GM23338 (cell line): ENCODE data around the gene FGF5. TPM values are rescaled to one million over a fixed set of nuclear protein-coding genes. Genes with fewer than 3 reads are reported as not detected.

Source experiments
- ATAC-seq: fragments of 200-7000 bp; cut with Tn5 transposase; 3 replicates; pipeline ENCODE4 v1.9.1; 2020
- DNase-seq: peaks from one replicate; pipeline ENCODE4 v3.0.0-alpha.2; 2015; ENCODE audit warnings: low spot score
- H2AFZ ChIP-seq: fragments of 200-600 bp; sonication (generic); 2 replicates; pipeline ENCODE4 v1.8.0; 2016; ENCODE audit warnings: antibody characterized with exemption, mild to moderate bottlenecking, moderate library complexity
- H3F3A ChIP-seq: fragments of 200-600 bp; sonication (generic); replicated peaks from 2 replicates; pipeline ENCODE4 v1.8.0; 2017; ENCODE audit warnings: antibody characterized with exemption, mixed run types, low read depth
- H3K27ac ChIP-seq: fragments of 200-600 bp; sonication (generic); 2 replicates; pipeline ENCODE4 v1.6.1; 2016; ENCODE audit warnings: low read depth
- H3K27me3 ChIP-seq: fragments of 200-600 bp; sonication (generic); 2 replicates; pipeline ENCODE4 v1.8.0; 2016; ENCODE audit warnings: mild to moderate bottlenecking, mixed run types, moderate library complexity; ENCODE audit not compliant: insufficient read depth
- H3K36me3 ChIP-seq: fragments of 200-600 bp; sonication (generic); 2 replicates; pipeline ENCODE4 v1.8.0; 2016; ENCODE audit warnings: mild to moderate bottlenecking; ENCODE audit not compliant: insufficient read depth
- H3K4me1 ChIP-seq: fragments of 200-600 bp; sonication (generic); 2 replicates; pipeline ENCODE4 v1.8.0; 2016; ENCODE audit warnings: mild to moderate bottlenecking, moderate library complexity; ENCODE audit not compliant: insufficient read depth
- H3K4me2 ChIP-seq: fragments of 200-600 bp; sonication (generic); 2 replicates; pipeline ENCODE4 v1.7.1; 2017; ENCODE audit warnings: mixed run types
- H3K4me3 ChIP-seq: fragments of 200-600 bp; sonication (generic); 2 replicates; pipeline ENCODE4 v1.6.1; 2016; ENCODE audit warnings: mixed run types
- H3K79me2 ChIP-seq: fragments of 200-600 bp; sonication (generic); replicated peaks from 2 replicates; pipeline ENCODE4 v1.8.0; 2017; ENCODE audit warnings: mild to moderate bottlenecking; ENCODE audit not compliant: insufficient read depth
- H3K9me2 ChIP-seq: fragments of 200-600 bp; sonication (generic); 2 replicates; pipeline ENCODE4 v1.8.0; 2017; ENCODE audit not compliant: insufficient read depth
- H4K20me1 ChIP-seq: fragments of 200-600 bp; sonication (generic); replicated peaks from 2 replicates; pipeline ENCODE4 v1.8.0; 2017; ENCODE audit warnings: mild to moderate bottlenecking; ENCODE audit not compliant: insufficient read depth
- H3K27ac Mint-ChIP-seq: 2 replicates; pipeline ENCODE4 v1.8.0; 2020; ENCODE audit warnings: inconsistent platforms, mild to moderate bottlenecking, moderate library complexity, mixed read lengths
- H3K27me3 Mint-ChIP-seq: 3 replicates; pipeline ENCODE4 v1.8.0; 2022; ENCODE audit warnings: low read depth, mild to moderate bottlenecking, moderate library complexity, mixed read lengths, inconsistent platforms; ENCODE audit not compliant: insufficient read depth, poor library complexity
- H3K36me3 Mint-ChIP-seq: 3 replicates; pipeline ENCODE4 v1.8.0; 2021; ENCODE audit warnings: low read depth, mild to moderate bottlenecking, inconsistent platforms, moderate library complexity, mixed read lengths
- H3K4me1 Mint-ChIP-seq: 3 replicates; pipeline ENCODE4 v1.8.0; 2020; ENCODE audit warnings: mild to moderate bottlenecking, inconsistent platforms, mixed read lengths
- H3K4me3 Mint-ChIP-seq: 3 replicates; pipeline ENCODE4 v1.8.0; 2021; ENCODE audit warnings: moderate library complexity, mild to moderate bottlenecking, inconsistent platforms, mixed read lengths
- H3K9me3 Mint-ChIP-seq: 3 replicates; pipeline ENCODE4 v1.8.0; 2020; ENCODE audit warnings: moderate library complexity, mild to moderate bottlenecking, inconsistent platforms, mixed read lengths
- CREB1 ChIP-seq: fragments of 250-450 bp; sonication (Bioruptor Pico); IDR thresholded peaks from 2 replicates; pipeline ENCODE4 v1.5.0; 2020; ENCODE audit warnings: low read depth, mild to moderate bottlenecking, moderate library complexity
- CTCF ChIP-seq, 2 experiments: fragments of 200-600 bp in 1 of 2; sonication (generic) in 1 of 2; conservative IDR thresholded peaks; 2 replicates each; pipeline versions ENCODE4 v1.5.1 to v1.6.1; 2016 to 2017; ENCODE audit warnings: antibody characterized with exemption in 2 of 2, low read depth in 2 of 2, mild to moderate bottlenecking in 2 of 2, moderate library complexity in 1 of 2
- ETS1 ChIP-seq: IDR thresholded peaks from 2 replicates; pipeline ENCODE4 v1.6.1; 2016; ENCODE audit warnings: antibody characterized with exemption
- EZH2 ChIP-seq: fragments of 200-600 bp; sonication (generic); IDR thresholded peaks from one replicate; pipeline ENCODE4 v1.8.0; 2017; ENCODE audit warnings: antibody characterized with exemption, mild to moderate bottlenecking, low read depth; ENCODE audit not compliant: unreplicated experiment
- EZH2phosphoT487 ChIP-seq: fragments of 200-600 bp; sonication (generic); IDR thresholded peaks from one replicate; pipeline ENCODE4 v1.8.1; 2018; ENCODE audit warnings: antibody characterized with exemption; ENCODE audit not compliant: unreplicated experiment
- JUNB ChIP-seq: IDR thresholded peaks from one replicate; pipeline ENCODE4 v1.6.1; 2016; ENCODE audit warnings: antibody characterized with exemption; ENCODE audit not compliant: unreplicated experiment
- NANOG ChIP-seq: IDR thresholded peaks from 2 replicates; pipeline ENCODE4 v1.6.1; 2016; ENCODE audit warnings: antibody characterized with exemption, borderline replicate concordance
- POLR2AphosphoS5 ChIP-seq: IDR thresholded peaks from 2 replicates; pipeline ENCODE4 v1.6.1; 2016; ENCODE audit warnings: antibody characterized with exemption, low read depth
- STAT1 ChIP-seq: IDR thresholded peaks from one replicate; pipeline ENCODE4 v1.6.1; 2016; ENCODE audit warnings: antibody characterized with exemption; ENCODE audit not compliant: unreplicated experiment
- ZNF114 ChIP-seq: fragments of 250-450 bp; sonication (Bioruptor Pico); IDR thresholded peaks from 2 replicates; pipeline ENCODE4 v1.5.0; 2020; ENCODE audit warnings: mild to moderate bottlenecking, moderate library complexity
- ZNF331 ChIP-seq: fragments of 250-450 bp; sonication (Bioruptor Pico); IDR thresholded peaks from 2 replicates; pipeline ENCODE4 v1.5.0; 2020; ENCODE audit warnings: low read depth, mild to moderate bottlenecking, moderate library complexity
- ZNF462 ChIP-seq: fragments of 250-450 bp; sonication (Bioruptor Pico); IDR thresholded peaks from 2 replicates; pipeline ENCODE4 v1.5.0; 2020; ENCODE audit warnings: mild to moderate bottlenecking, moderate library complexity
- polyA plus RNA-seq: library from polyadenylated mRNA; unstranded; fragments of >200 nt; fragmentation: Nextera tagmentation; extraction: Ambion mirVana; gene quantifications from 2 replicates; pipeline ENCODE4 v1.2.1, GENCODE V29; 2016
- total RNA-seq: library from RNA; depleted of rRNA; stranded (reverse); fragments of >200 nt; shearing (Covaris generic); gene quantifications from 2 replicates; pipeline ENCODE4 v1.2.3, GENCODE V29; 2014
- TF ChIP-seq, protein P1 (sequence below): IDR thresholded peaks from one replicate; pipeline ENCODE4 v1.6.1; 2018; ENCODE audit warnings: antibody characterized with exemption; ENCODE audit not compliant: unreplicated experiment

Gene FGF5
- total and polyA plus RNA-seq, 2 experiments from 2014 or later = not detected

- peaks cover 5% of the 10 kb centered on the region for H3K4me1 ChIP-seq
- H3K36me3 Mint-ChIP-seq = no peaks in the 10 kb centered on the region
These were observed 65.2 kb downstream of the FGF5 start for GRCh38 chr4:80331693-80332092.

More at GRCh38 chr4:80331693-80332092, 65.2 kb downstream of the FGF5 start:
- peaks cover 12% of the 10 kb centered on the region for H3K27me3 Mint-ChIP-seq
- H3K27ac Mint-ChIP-seq = no peak overlapping the region
- H3K4me1 Mint-ChIP-seq = peaks cover 2% of the 10 kb centered on the region; the same call in 1 of the 3 replicates
- Histone ChIP-seq H3K9me2 (no peaks in the 10 kb centered on the region), H3F3A (no peaks in the 10 kb centered on the region), H4K20me1 (0 out of 2 replicates have a peak, but pooled peaks cover 2% of the 10 kb centered on the region), H3K79me2 (no peaks in the 10 kb centered on the region), H3K4me3 (no peak overlapping the region), H3K4me2 (no peak overlapping the region), H3K36me3 (no peaks in the 10 kb centered on the region), H3K27me3 (peaks cover 10% of the 10 kb centered on the region), H2AFZ (no peak overlapping the region), H3K27ac (no peak overlapping the region)
- no peak overlapping the region for H3K4me3 Mint-ChIP-seq
- no peaks in the 10 kb centered on the region for H3K9me3 Mint-ChIP-seq
- no peak for TF ChIP-seq EZH2phosphoT487
- TF ChIP-seq STAT1 = no peak
- TF ChIP-seq, protein P1, sequence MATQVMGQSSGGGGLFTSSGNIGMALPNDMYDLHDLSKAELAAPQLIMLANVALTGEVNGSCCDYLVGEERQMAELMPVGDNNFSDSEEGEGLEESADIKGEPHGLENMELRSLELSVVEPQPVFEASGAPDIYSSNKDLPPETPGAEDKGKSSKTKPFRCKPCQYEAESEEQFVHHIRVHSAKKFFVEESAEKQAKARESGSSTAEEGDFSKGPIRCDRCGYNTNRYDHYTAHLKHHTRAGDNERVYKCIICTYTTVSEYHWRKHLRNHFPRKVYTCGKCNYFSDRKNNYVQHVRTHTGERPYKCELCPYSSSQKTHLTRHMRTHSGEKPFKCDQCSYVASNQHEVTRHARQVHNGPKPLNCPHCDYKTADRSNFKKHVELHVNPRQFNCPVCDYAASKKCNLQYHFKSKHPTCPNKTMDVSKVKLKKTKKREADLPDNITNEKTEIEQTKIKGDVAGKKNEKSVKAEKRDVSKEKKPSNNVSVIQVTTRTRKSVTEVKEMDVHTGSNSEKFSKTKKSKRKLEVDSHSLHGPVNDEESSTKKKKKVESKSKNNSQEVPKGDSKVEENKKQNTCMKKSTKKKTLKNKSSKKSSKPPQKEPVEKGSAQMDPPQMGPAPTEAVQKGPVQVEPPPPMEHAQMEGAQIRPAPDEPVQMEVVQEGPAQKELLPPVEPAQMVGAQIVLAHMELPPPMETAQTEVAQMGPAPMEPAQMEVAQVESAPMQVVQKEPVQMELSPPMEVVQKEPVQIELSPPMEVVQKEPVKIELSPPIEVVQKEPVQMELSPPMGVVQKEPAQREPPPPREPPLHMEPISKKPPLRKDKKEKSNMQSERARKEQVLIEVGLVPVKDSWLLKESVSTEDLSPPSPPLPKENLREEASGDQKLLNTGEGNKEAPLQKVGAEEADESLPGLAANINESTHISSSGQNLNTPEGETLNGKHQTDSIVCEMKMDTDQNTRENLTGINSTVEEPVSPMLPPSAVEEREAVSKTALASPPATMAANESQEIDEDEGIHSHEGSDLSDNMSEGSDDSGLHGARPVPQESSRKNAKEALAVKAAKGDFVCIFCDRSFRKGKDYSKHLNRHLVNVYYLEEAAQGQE = no peak
- no peak for TF ChIP-seq POLR2AphosphoS5
- TF ChIP-seq ZNF114 (CRISPR knock-in tag) = no peak
- TF ChIP-seq JUNB = no peak
- TF ChIP-seq NANOG = no peak
- no peak for TF ChIP-seq CTCF (conservative IDR thresholded peaks at IDR 0.05; ENCODE audit: low read depth in 2 of 2)
- no peak for TF ChIP-seq EZH2
- TF ChIP-seq ZNF331 (CRISPR knock-in tag) = no peak
- TF ChIP-seq ETS1 = no peak
- TF ChIP-seq ZNF462 = no peak
- no peak for TF ChIP-seq CREB1
- ATAC-seq (no peak), DNase-seq (no peak)
